Tibial artery (tissue), 4 donors: ENCODE results near the gene ZP4.

Experiments
- DNase-seq, 2 donors: peaks; one replicate each; pipeline ENCODE4 v3.0.0-alpha.2; 2019
- H3K27ac ChIP-seq, 2 donors: fragments of 200-600 bp; sonication (generic) in 1 of 2; 1 replicate in 1 of 2; 2 replicates in 1 of 2; pipeline ENCODE4 v1.5.1; 2018 to 2019; ENCODE audit warnings: mild to moderate bottlenecking in 1 of 2
- H3K27me3 ChIP-seq, 2 donors: fragments of 200-600 bp; sonication (generic) in 1 of 2; one replicate each; pipeline versions ENCODE4 v1.5.1 to v1.6.0; 2016 to 2019
- H3K36me3 ChIP-seq, 3 donors: fragments of 200-600 bp; sonication (generic) in 2 of 3; one replicate each; pipeline ENCODE4 v1.5.1; 2016 to 2019; ENCODE audit warnings: mild to moderate bottlenecking in 2 of 3
- H3K4me1 ChIP-seq, 4 donors: fragments of 200-600 bp; sonication (generic) in 2 of 4; 1 replicate in 3 of 4; 2 replicates in 1 of 4; pipeline ENCODE4 v1.5.1; 2016 to 2019
- H3K4me3 ChIP-seq, 2 donors: fragments of 200-600 bp; sonication (generic) in 1 of 2; 1 replicate in 1 of 2; 2 replicates in 1 of 2; pipeline ENCODE4 v1.5.1; 2018 to 2019; ENCODE audit warnings: mild to moderate bottlenecking in 2 of 2
- H3K9me3 ChIP-seq, 3 donors: fragments of 200-600 bp; sonication (generic) in 1 of 3; one replicate each; pipeline ENCODE4 v1.5.1; 2016 to 2019
- intact Hi-C: fragments of 100-400 bp; cut with DNase I; formaldehyde crosslinking; loops from one replicate; pipeline ENCODE4 v1.15.0; 2023; ENCODE audit warnings: low total_unique reads
- TF ChIP-seq, protein P1 (sequence below), 2 experiments: fragments of 200-600 bp in 1 of 2; fragments of 450-650 bp in 1 of 2; IDR thresholded peaks; one replicate each; pipeline ENCODE4 v1.5.1; 2017 to 2019; ENCODE audit warnings: antibody characterized with exemption in 2 of 2, mild to moderate bottlenecking in 1 of 2, moderate library complexity in 1 of 2

ZP4 gene

GRCh38 chr1:237891266-237891665 is 544 bp upstream of the ZP4 start:
- no peak for DNase-seq
- intact Hi-C loops: no loop called here
- H3K36me3 ChIP-seq: no peaks in the 10 kb centered on the region
- TF ChIP-seq, protein P1, sequence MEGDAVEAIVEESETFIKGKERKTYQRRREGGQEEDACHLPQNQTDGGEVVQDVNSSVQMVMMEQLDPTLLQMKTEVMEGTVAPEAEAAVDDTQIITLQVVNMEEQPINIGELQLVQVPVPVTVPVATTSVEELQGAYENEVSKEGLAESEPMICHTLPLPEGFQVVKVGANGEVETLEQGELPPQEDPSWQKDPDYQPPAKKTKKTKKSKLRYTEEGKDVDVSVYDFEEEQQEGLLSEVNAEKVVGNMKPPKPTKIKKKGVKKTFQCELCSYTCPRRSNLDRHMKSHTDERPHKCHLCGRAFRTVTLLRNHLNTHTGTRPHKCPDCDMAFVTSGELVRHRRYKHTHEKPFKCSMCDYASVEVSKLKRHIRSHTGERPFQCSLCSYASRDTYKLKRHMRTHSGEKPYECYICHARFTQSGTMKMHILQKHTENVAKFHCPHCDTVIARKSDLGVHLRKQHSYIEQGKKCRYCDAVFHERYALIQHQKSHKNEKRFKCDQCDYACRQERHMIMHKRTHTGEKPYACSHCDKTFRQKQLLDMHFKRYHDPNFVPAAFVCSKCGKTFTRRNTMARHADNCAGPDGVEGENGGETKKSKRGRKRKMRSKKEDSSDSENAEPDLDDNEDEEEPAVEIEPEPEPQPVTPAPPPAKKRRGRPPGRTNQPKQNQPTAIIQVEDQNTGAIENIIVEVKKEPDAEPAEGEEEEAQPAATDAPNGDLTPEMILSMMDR (IDR thresholded peaks at IDR 0.05): no peak
- no peak overlapping the region for H3K27ac ChIP-seq
- H3K4me1 ChIP-seq: no peaks in the 10 kb centered on the region
- H3K27me3 ChIP-seq: no peaks in the 10 kb centered on the region
- H3K4me3 ChIP-seq: no peak overlapping the region
- H3K9me3 ChIP-seq: no peaks in the 10 kb centered on the region

- DNase-seq: no peak
- Histone ChIP-seq H3K36me3 (no peaks in the 10 kb centered on the region), H3K27me3 (no peaks in the 10 kb centered on the region), H3K4me3 (no peak overlapping the region), H3K9me3 (no peaks in the 10 kb centered on the region), H3K4me1 (no peaks in the 10 kb centered on the region), H3K27ac (no peak overlapping the region)
- TF ChIP-seq, protein P1 (IDR thresholded peaks at IDR 0.05): no peak
- intact Hi-C loops: no loop called here
Measured at GRCh38 chr1:237890416-237890815, 306 bp downstream of the ZP4 start.

GRCh38 chr1:237888143-237888542 is 2.6 kb downstream of the ZP4 start:
- Histone ChIP-seq H3K9me3 (no peaks in the 10 kb centered on the region), H3K27ac (no peak overlapping the region), H3K36me3 (no peaks in the 10 kb centered on the region), H3K4me1 (no peaks in the 10 kb centered on the region), H3K27me3 (no peaks in the 10 kb centered on the region), H3K4me3 (no peak overlapping the region)
- intact Hi-C loops: no loop called here
- TF ChIP-seq, protein P1 (IDR thresholded peaks at IDR 0.05): no peak
- no peak for DNase-seq

- TF ChIP-seq, protein P1 (IDR thresholded peaks at IDR 0.05): no peak
- no peak overlapping the region for H3K27ac ChIP-seq
- no peaks in the 10 kb centered on the region for H3K27me3 ChIP-seq
- H3K9me3 ChIP-seq: no peaks in the 10 kb centered on the region
- no peak for DNase-seq
- no peaks in the 10 kb centered on the region for H3K36me3 ChIP-seq
- H3K4me3 ChIP-seq: no peak overlapping the region
- intact Hi-C loops: no loop called here
- no peaks in the 10 kb centered on the region for H3K4me1 ChIP-seq
Measured at GRCh38 chr1:237887542-237887941, 3.2 kb downstream of the ZP4 start.

DNA sequence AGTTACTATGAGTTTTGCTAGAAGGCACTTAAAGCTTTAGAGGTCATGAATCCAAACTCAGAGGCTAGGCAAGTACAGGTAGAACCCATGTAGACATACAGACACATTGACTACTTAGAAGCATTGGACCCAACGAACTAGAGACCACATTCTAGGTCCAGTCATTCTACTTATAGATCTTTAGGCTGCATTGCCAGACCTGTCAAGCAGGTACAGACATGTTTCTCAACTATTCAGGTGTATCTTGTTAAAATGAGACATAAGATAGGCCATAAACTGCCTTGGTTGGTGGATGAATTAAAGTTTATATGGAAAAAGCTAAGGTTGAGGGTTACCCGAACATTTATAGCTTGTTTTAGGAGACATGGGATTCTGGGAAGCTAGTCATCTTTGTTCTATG is 6.5 kb downstream of the ZP4 start:
- TF ChIP-seq, protein P1 (IDR thresholded peaks at IDR 0.05): no peak
- H3K9me3 ChIP-seq: no peaks in the 10 kb centered on the region
- intact Hi-C loops: no loop called here

DNA sequence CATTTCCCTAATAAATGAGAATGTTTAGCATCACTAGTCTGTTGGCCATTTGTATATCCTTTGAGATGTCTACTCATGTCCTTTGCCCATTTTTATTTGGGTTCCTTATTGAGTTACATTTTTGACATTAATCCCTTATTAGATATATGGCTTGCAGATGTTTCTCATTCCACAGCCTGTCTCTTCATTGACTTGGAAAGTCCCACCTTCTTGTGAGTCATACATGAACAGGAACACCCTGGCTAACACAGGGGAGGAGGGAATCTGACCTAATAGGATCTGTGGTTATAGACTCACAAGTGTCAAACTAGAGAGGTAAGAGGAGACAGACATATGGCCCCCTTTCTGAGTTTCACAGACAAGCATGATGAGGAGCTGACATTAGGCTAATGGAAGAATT is 11.5 kb downstream of the ZP4 start:
- intact Hi-C loops: no loop called here
- H3K27ac ChIP-seq: no peak overlapping the region
- H3K4me3 ChIP-seq: no peak overlapping the region
- TF ChIP-seq, protein P1 (IDR thresholded peaks at IDR 0.05): no peak
- no peaks in the 10 kb centered on the region for H3K27me3 ChIP-seq
- no peak for DNase-seq
- peaks cover 0 to 9% (median 0%) of the 10 kb centered on the region in 4 donors for H3K4me1 ChIP-seq
- no peaks in the 10 kb centered on the region for H3K36me3 ChIP-seq
- no peaks in the 10 kb centered on the region for H3K9me3 ChIP-seq

More for the DNA sequence above, 6.5 kb downstream of the ZP4 start:
- Histone ChIP-seq H3K27ac (no peak overlapping the region), H3K36me3 (no peaks in the 10 kb centered on the region), H3K4me1 (no peaks in the 10 kb centered on the region), H3K27me3 (no peaks in the 10 kb centered on the region), H3K4me3 (no peak overlapping the region)
- DNase-seq: no peak
